Peyer's patch (tissue), 4 donors: ENCODE measurements around the gene CLCN2. TPM values are rescaled to one million over a fixed set of nuclear protein-coding genes. Genes with fewer than 3 reads are reported as not detected.

Experiments
- DNase-seq, 3 donors: peaks; one replicate each; pipeline ENCODE4 v3.0.0-alpha.2; 2017 to 2019
- H3K27ac ChIP-seq, 4 donors: fragments of 200-600 bp; sonication (generic); one replicate each; pipeline ENCODE4 v1.5.1; 2016 to 2019
- H3K27me3 ChIP-seq, 2 donors: fragments of 200-600 bp; sonication (generic); one replicate each; pipeline ENCODE4 v1.5.1; 2019
- H3K36me3 ChIP-seq, 3 donors: fragments of 200-600 bp; sonication (generic); one replicate each; pipeline ENCODE4 v1.5.1; 2016 to 2019
- H3K4me1 ChIP-seq, 4 donors: fragments of 200-600 bp; sonication (generic); one replicate each; pipeline ENCODE4 v1.5.1; 2016 to 2019
- H3K4me3 ChIP-seq, 4 donors: fragments of 200-600 bp; sonication (generic); 1 replicate in 3 of 4; 2 replicates in 1 of 4; pipeline ENCODE4 v1.5.1; 2016 to 2019; ENCODE audit warnings: mild to moderate bottlenecking in 1 of 4
- H3K9me3 ChIP-seq, 4 donors: fragments of 200-600 bp; sonication (generic); one replicate each; pipeline ENCODE4 v1.5.1; 2016 to 2019; ENCODE audit warnings: mild to moderate bottlenecking in 1 of 4
- POLR2A ChIP-seq, 2 donors: fragments of 450-650 bp; IDR thresholded peaks; one replicate each; pipeline ENCODE4 v1.5.1; 2017; ENCODE audit warnings: antibody characterized with exemption in 2 of 2, mild to moderate bottlenecking in 2 of 2, moderate library complexity in 2 of 2
- total RNA-seq, 4 donors: library from RNA; depleted of rRNA; stranded (reverse); fragments of >200 nt; gene quantifications; one replicate each; pipeline ENCODE4 v1.1.0, GENCODE V29; 2016
- TF ChIP-seq, protein P1 (sequence below), 6 experiments: fragments of 450-650 bp in 4 of 6; fragments of 200-600 bp in 2 of 6; sonication (generic) in 1 of 6; IDR thresholded peaks; one replicate each; pipeline ENCODE4 v1.5.1; 2017 to 2019; ENCODE audit warnings: antibody characterized with exemption in 6 of 6, mild to moderate bottlenecking in 3 of 6, moderate library complexity in 1 of 6

The CLCN2 gene
- total RNA-seq, 4 donors from 2014 or later, result 11.6 to 87.8 (median 63.8) TPM

DNA sequence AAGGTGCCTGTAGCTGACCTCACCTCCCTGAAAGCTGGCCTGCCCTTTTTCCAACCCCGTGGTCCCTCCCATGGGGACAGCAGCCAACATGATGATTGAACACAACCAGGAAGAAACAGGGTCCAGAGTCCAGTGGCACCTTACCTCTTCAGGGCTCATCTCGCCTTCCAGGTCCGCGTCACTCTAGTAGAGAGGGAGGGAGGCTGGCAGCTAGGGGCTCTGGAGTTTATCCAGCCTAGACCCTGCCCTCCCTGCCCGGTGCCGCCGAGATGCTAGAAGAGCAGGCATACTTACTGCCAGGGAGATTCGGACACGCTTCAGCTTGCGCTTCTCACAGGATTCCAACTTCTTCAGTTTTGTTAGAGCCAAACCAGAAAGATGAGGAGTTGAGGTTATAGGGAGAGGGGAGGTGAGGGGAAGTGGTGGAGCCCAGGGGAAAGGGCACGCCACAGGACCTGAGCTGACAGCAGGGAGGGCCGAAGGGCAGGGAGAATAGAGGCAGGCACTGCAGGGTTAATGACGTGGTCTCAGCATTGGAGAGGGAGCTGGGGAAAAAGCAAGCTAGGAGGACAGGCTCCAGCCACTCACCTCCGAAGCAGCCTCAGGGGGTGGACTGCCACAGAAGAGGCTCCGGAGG lies 9.1 kb downstream of the CLCN2 start:
- peak overlapping the region in 2 of 4 donors; percentile 40 to 42 for H3K4me3 ChIP-seq
- peak in 2 of 3 donors; percentile 83 to 92 for DNase-seq
- no peaks in the 10 kb centered on the region for H3K9me3 ChIP-seq
- TF ChIP-seq, protein P1, sequence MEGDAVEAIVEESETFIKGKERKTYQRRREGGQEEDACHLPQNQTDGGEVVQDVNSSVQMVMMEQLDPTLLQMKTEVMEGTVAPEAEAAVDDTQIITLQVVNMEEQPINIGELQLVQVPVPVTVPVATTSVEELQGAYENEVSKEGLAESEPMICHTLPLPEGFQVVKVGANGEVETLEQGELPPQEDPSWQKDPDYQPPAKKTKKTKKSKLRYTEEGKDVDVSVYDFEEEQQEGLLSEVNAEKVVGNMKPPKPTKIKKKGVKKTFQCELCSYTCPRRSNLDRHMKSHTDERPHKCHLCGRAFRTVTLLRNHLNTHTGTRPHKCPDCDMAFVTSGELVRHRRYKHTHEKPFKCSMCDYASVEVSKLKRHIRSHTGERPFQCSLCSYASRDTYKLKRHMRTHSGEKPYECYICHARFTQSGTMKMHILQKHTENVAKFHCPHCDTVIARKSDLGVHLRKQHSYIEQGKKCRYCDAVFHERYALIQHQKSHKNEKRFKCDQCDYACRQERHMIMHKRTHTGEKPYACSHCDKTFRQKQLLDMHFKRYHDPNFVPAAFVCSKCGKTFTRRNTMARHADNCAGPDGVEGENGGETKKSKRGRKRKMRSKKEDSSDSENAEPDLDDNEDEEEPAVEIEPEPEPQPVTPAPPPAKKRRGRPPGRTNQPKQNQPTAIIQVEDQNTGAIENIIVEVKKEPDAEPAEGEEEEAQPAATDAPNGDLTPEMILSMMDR (IDR thresholded peaks at IDR 0.05), result no peak
- peak; percentile 86 to 95 for TF ChIP-seq POLR2A (IDR thresholded peaks at IDR 0.05)
- H3K36me3 ChIP-seq, result peaks cover 0 to 11% (median 0%) of the 10 kb centered on the region in 3 donors
- peak overlapping the region in 3 of 4 donors; percentile 68 to 94 (median 86) for H3K27ac ChIP-seq
- H3K4me1 ChIP-seq, result peaks cover 0 to 24% (median 0%) of the 10 kb centered on the region in 4 donors
- no peaks in the 10 kb centered on the region for H3K27me3 ChIP-seq

DNA sequence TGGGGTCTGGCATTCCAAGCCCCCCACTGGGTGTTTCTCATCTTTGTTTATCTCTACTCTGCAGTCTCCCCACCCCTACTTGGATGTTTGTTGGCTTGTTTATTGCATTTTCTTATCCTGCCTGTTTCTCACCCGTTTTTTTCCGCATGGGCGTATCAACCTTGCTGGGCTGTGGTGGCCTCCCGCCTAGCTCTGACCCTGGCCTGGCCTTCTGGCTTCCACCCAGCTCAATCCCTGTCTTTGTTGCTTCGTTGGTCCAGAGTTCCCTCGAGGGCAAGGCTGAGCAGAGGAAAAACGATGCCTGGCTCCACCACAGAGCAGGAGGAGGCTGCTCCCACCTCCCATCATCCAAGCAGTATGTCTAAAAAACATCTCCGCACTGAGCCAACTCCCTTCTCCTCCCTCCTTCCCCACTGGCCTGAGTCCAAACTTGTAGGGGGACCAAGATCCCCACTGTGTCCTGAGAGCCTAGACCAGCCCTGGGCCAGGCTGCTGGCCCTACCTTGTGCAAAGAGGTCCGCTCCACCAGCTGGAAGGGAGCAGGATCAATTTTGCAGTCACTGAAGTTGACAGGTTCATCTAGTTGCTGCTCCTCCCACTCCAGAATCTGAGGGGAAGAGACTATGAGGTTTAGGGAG lies 9.8 kb downstream of the CLCN2 start:
- H3K36me3 ChIP-seq, result peaks cover 0 to 9% (median 0%) of the 10 kb centered on the region in 3 donors
- H3K9me3 ChIP-seq, result no peaks in the 10 kb centered on the region
- peak overlapping the region in 1 of 4 donors; percentile 6 for H3K4me3 ChIP-seq
- no peak for TF ChIP-seq POLR2A (IDR thresholded peaks at IDR 0.05)
- TF ChIP-seq, protein P1 (IDR thresholded peaks at IDR 0.05), result no peak
- no peaks in the 10 kb centered on the region for H3K27me3 ChIP-seq
- H3K27ac ChIP-seq, result peak overlapping the region in 3 of 4 donors; percentile 68 to 94 (median 86)
- DNase-seq, result no peak
- peaks cover 0 to 24% (median 0%) of the 10 kb centered on the region in 4 donors for H3K4me1 ChIP-seq

DNA sequence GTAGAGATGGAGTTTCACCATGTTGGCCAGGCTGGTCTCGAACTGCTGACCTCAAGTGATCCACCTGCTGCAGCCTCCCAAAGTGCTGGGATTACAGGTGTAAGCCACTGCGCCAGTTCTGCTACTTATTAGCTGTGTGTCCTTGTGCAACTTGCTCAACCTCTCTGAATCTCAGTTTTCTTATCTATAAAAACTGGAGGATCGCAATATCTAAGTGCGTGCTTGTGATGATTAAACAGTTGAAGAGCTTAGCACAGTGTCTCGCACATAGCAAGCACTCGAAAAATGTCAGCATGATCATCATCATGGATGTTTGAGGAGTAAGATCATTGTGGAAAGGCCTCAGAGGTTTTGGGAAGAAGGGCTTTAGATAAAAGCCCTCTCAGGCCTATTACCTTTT lies 10.8 kb downstream of the CLCN2 start:
- H3K27me3 ChIP-seq, result no peaks in the 10 kb centered on the region
- peaks cover 0 to 9% (median 0%) of the 10 kb centered on the region in 3 donors for H3K36me3 ChIP-seq
- H3K4me3 ChIP-seq, result no peak overlapping the region
- TF ChIP-seq POLR2A (IDR thresholded peaks at IDR 0.05), result no peak
- TF ChIP-seq, protein P1 (IDR thresholded peaks at IDR 0.05), result no peak
- H3K4me1 ChIP-seq, result peaks cover 0 to 28% (median 0%) of the 10 kb centered on the region in 4 donors
- no peaks in the 10 kb centered on the region for H3K9me3 ChIP-seq
- DNase-seq, result no peak
- no peak overlapping the region for H3K27ac ChIP-seq

DNA sequence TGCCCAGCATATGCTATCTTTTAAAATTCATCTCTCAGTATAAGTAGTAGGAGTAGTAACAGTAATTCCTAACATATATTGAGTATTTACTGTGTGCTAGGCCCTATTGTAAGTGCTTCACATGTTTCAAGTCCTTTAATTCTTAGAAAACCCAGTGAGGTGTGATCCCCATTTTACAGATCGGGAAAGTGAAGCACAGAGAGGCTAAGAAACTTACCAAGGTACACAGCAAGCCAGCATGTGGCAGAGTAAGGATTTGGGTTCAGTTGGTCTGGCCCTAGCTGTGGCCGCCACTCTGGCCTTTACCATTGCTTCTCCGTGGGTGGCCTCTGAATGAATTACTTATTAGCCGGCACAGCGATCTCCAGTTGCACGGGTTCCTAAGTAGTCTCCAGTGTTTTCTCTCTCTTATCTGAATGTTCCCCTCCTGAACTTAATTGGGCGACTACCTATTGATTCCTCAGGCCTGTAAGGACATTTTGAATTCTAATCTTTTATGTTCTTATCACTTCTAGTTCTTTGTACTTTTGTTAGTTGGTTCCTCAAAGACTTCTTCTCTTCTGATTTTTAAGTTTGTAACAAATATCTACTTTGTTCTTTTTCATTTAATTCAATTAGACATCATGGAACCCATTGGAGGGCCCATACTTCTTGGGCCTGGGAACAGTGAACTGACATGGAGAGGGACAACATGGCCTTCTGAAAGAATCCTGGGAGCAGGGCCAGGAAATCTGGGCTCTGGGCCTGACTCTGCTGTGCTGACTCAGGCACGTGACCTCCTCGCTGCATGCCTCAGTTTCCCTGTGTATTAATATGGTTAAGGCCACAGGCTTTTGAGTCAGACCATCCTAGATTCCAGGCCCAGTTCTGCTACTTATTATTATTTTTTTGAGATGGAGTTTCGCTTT lies 11.6 kb downstream of the CLCN2 start:
- no peak overlapping the region for H3K4me3 ChIP-seq
- peaks cover 0 to 33% (median 1%) of the 10 kb centered on the region in 4 donors for H3K4me1 ChIP-seq
- no peaks in the 10 kb centered on the region for H3K27me3 ChIP-seq
- TF ChIP-seq POLR2A (IDR thresholded peaks at IDR 0.05), result no peak
- H3K27ac ChIP-seq, result no peak overlapping the region
- no peak for DNase-seq
- no peaks in the 10 kb centered on the region for H3K9me3 ChIP-seq
- peaks cover 0 to 13% (median 0%) of the 10 kb centered on the region in 3 donors for H3K36me3 ChIP-seq

DNA sequence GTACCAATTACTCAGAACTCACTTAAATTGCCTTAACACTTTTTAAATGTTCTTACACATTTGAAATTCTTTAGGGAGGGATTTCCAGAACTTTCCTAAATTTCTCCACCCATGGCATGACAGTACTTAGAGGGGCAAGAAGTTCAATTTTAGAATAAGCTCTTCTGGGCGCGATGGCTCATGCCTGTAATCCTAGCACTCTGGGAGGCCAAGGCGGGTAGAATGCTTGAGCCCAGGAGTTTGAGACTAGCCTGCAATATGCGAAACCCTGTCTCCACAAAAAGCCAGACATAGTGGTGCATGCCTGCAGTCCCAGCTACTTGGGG lies 13.4 kb downstream of the CLCN2 start:
- Histone ChIP-seq H3K27ac (no peak overlapping the region), H3K4me1 (peaks cover 0 to 18% (median 1%) of the 10 kb centered on the region in 4 donors), H3K36me3 (peaks cover 0 to 28% (median 0%) of the 10 kb centered on the region in 3 donors), H3K4me3 (no peak overlapping the region), H3K9me3 (no peaks in the 10 kb centered on the region), H3K27me3 (no peaks in the 10 kb centered on the region)
- no peak for DNase-seq
- no peak for TF ChIP-seq POLR2A (IDR thresholded peaks at IDR 0.05)
- TF ChIP-seq, protein P1 (IDR thresholded peaks at IDR 0.05), result no peak
